Fibroblast of skin of abdomen (primary cell): ENCODE results near the gene TBX10.
"Not testable (repeated sequence)": the region's sequence is repeated elsewhere in the genome, so short reads cannot be mapped to it uniquely, and the experiment has no call there.

Experiments used
- DNase-seq: peaks from one replicate; pipeline ENCODE4 v3.0.0-alpha.2; 2013

TBX10 gene

GRCh38 chr11:67645521-67646461 lies 6.2 kb upstream of the TBX10 start:
- no peak for DNase-seq

GRCh38 chr11:67644472-67645418 lies 5.2 kb upstream of the TBX10 start:
- no peak for DNase-seq

- DNase-seq: no peak
These were observed 4.5 kb upstream of the TBX10 start for GRCh38 chr11:67644042-67644441.

- no peak for DNase-seq
These were observed 2.9 kb upstream of the TBX10 start for GRCh38 chr11:67642173-67643120.

GRCh38 chr11:67641338-67642172 lies 2.0 kb upstream of the TBX10 start:
- DNase-seq: no peak

- no peak for DNase-seq
These were observed 1.3 kb upstream of the TBX10 start for GRCh38 chr11:67640758-67641337.

- DNase-seq: peak; percentile 32
These were observed 626 bp upstream of the TBX10 start for GRCh38 chr11:67640021-67640757.

GRCh38 chr11:67638535-67639437 lies 777 bp downstream of the TBX10 start:
- no peak for DNase-seq

GRCh38 chr11:67637441-67637840 lies 2.1 kb downstream of the TBX10 start:
- DNase-seq: not testable (repeated sequence)

GRCh38 chr11:67636962-67637361 lies 2.6 kb downstream of the TBX10 start:
- DNase-seq: no peak

- no peak for DNase-seq
These were observed 4.4 kb downstream of the TBX10 start for GRCh38 chr11:67635231-67635521.

- no peak for DNase-seq
These were observed 5.0 kb downstream of the TBX10 start for GRCh38 chr11:67634366-67635230.

- no peak for DNase-seq
These were observed 5.7 kb downstream of the TBX10 start for GRCh38 chr11:67633758-67634365.

- DNase-seq: no peak
These were observed 6.4 kb downstream of the TBX10 start for GRCh38 chr11:67632982-67633755.

- no peak for DNase-seq
These were observed 7.2 kb downstream of the TBX10 start for GRCh38 chr11:67632175-67632981.

GRCh38 chr11:67631853-67632174 lies 7.7 kb downstream of the TBX10 start:
- no peak for DNase-seq
